Muscle layer of duodenum (tissue), 2 donors: Measurements from ENCODE around the gene MED7.

Experiments used
- H3K27ac ChIP-seq: one replicate; pipeline ENCODE4 v1.7.0; 2013; ENCODE audit warnings: mild to moderate bottlenecking, low read length
- H3K27me3 ChIP-seq: one replicate; pipeline ENCODE4 v1.7.0; 2013; ENCODE audit warnings: low read depth, mild to moderate bottlenecking, control low read depth, low read length
- H3K36me3 ChIP-seq, 2 donors: one replicate each; pipeline ENCODE4 v1.7.0; 2013; ENCODE audit warnings: low read length in 2 of 2, control low read depth in 1 of 2, mild to moderate bottlenecking in 1 of 2; ENCODE audit not compliant: insufficient read depth in 2 of 2, control insufficient read depth in 1 of 2
- H3K4me1 ChIP-seq, 2 donors: one replicate each; pipeline ENCODE4 v1.7.0; 2013; ENCODE audit warnings: low read length in 2 of 2, mild to moderate bottlenecking in 2 of 2, control low read depth in 1 of 2, moderate library complexity in 1 of 2; ENCODE audit not compliant: insufficient read depth in 2 of 2, control insufficient read depth in 1 of 2
- H3K4me3 ChIP-seq, 2 donors: one replicate each; pipeline ENCODE4 v1.7.0; 2013; ENCODE audit warnings: low read length in 2 of 2, low read depth in 1 of 2, mild to moderate bottlenecking in 1 of 2
- H3K9me3 ChIP-seq, 2 donors: one replicate each; pipeline ENCODE4 v1.7.0; 2013; ENCODE audit warnings: low read length in 2 of 2, control low read depth in 1 of 2, mild to moderate bottlenecking in 1 of 2; ENCODE audit not compliant: control insufficient read depth in 1 of 2
- donor health status: healthy.

The MED7 gene

DNA sequence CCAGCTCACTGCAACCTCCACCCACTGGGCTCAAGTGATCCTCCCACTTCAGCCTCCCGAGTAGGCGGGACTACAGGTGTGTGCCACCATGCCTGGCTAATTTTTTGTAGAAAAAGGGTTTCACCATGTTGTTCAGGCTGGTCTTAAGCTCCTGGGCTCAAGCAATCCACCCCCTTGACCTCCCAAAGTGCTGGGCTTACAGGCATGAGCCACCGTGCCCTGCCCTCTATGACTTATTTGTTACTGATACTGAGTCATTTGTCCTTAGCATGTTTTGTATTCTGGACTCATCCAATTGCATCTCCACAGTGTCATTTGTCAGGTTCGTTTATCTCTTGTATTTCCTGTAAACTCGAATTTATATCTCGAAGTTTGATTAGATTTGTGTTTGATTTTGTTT lies 35.3 kb upstream of the MED7 start:
- H3K27me3 ChIP-seq: no peaks in the 10 kb centered on the region
- no peaks in the 10 kb centered on the region for H3K36me3 ChIP-seq
- no peak overlapping the region for H3K27ac ChIP-seq
- H3K4me1 ChIP-seq: no peaks in the 10 kb centered on the region
- no peaks in the 10 kb centered on the region for H3K9me3 ChIP-seq
- H3K4me3 ChIP-seq: no peak overlapping the region

GRCh38 chr5:157175071-157175612 lies 32.5 kb upstream of the MED7 start:
- Histone ChIP-seq H3K27me3 (no peaks in the 10 kb centered on the region), H3K9me3 (no peaks in the 10 kb centered on the region), H3K36me3 (no peaks in the 10 kb centered on the region), H3K27ac (no peak overlapping the region), H3K4me3 (no peak overlapping the region), H3K4me1 (no peaks in the 10 kb centered on the region)

DNA sequence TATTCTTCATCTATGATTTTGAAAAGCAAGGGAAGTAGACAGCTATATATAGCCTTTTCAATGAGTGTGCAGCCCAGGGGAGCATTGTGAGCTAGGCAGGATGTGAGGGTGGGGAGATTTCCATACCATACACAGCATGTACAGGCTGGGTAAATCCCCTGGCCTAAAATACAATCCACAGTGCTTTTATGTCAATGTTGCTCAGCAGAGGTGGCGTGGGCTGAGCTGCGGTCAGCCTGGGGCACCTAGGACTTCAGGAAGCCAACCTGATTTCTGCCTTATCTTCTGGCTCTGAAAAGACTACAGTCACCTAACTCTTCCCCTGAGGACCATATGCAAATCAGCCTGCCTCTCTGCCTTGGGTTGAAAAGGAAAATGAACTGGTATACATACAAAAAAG lies 29.7 kb upstream of the MED7 start:
- H3K4me1 ChIP-seq: no peaks in the 10 kb centered on the region
- H3K9me3 ChIP-seq: no peaks in the 10 kb centered on the region
- H3K4me3 ChIP-seq: no peak overlapping the region
- no peaks in the 10 kb centered on the region for H3K27me3 ChIP-seq
- no peaks in the 10 kb centered on the region for H3K36me3 ChIP-seq
- no peak overlapping the region for H3K27ac ChIP-seq

GRCh38 chr5:157168286-157168685 lies 25.6 kb upstream of the MED7 start:
- H3K4me1 ChIP-seq: no peaks in the 10 kb centered on the region
- no peaks in the 10 kb centered on the region for H3K36me3 ChIP-seq
- H3K4me3 ChIP-seq: no peak overlapping the region

DNA sequence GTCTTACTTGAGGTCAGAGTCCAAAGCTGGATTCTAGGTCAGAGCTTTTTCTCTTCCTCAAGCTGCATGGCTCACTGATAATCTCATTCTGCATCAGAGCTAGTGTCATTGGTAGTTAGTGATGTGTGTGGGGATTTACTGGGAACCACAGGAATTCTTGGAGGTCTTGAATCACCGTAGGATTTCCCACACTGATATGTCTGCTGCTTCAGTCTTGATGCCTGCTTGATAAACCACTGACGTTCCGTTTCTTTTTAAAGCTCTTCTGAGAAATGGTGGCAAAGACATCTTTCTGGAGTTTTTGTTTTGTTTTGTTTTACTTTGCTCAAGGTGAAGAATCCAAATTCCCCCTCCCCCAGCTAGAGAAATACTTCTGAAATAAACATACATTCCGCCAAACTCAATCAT lies 24.6 kb upstream of the MED7 start:
- no peaks in the 10 kb centered on the region for H3K4me1 ChIP-seq
- H3K27ac ChIP-seq: no peak overlapping the region
- H3K4me3 ChIP-seq: no peak overlapping the region
- H3K36me3 ChIP-seq: no peaks in the 10 kb centered on the region
- H3K27me3 ChIP-seq: no peaks in the 10 kb centered on the region
- no peaks in the 10 kb centered on the region for H3K9me3 ChIP-seq

More at GRCh38 chr5:157168286-157168685, 25.6 kb upstream of the MED7 start:
- Histone ChIP-seq H3K27ac (no peak overlapping the region), H3K27me3 (no peaks in the 10 kb centered on the region), H3K9me3 (no peaks in the 10 kb centered on the region)

DNA sequence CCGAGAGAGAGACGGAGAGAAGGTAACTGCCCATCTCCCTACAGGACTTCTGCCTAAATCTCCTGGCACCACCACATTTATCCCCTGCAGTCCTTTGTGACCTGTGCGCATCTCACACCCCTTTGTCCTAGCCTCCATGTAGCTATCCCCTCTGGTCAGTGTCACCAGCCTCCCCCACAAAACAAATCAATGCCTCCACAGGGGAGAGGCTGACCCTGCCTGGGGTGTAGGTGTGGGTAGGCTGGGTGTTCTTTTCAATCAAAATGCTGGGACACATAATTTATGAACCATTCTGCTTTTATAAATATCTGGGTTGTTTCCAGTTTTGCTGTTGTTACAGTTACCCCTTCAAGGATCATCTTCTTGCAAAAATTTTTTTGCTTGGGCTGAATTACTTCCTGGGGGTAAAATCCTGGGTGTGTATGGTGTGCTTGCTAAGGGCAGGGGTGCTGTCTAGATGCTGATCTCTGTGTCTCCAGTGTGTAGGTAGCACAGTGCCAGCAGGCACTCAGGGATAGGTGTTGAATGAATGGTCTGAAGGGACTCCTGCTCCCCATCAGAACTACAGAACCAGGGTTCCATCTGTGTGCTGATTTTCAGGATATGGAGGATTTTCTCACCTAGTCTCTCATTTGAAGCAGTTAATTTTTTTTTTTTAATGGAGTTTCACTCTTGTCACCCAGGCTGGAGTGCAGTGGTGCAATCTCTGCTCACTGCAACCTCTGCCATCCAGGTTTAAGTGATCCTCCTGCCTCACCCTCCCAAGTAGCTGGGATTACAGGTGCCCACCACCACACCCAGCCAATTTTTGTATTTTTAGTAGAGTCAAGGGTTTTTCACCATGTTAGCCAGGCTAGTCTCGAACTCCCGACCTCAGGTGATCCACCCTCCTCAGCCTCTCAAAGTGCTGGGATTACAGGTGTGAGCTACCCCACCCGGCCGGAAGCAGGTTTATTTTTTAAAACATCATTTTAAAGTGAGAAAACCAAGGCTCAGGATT lies 23.8 kb upstream of the MED7 start, which contains the start of gene GARIN3:
Gene GARIN3, minus strand, starts transcription at position 51 of the 1,000 bp plus-strand sequence. CDS start 96 bp downstream, outside the sequence.
- no peaks in the 10 kb centered on the region for H3K27me3 ChIP-seq
- no peaks in the 10 kb centered on the region for H3K4me1 ChIP-seq
- H3K9me3 ChIP-seq: no peaks in the 10 kb centered on the region
- H3K27ac ChIP-seq: no peak within 1 kb of the TSS
- no peak within 1 kb of the TSS for H3K4me3 ChIP-seq
- H3K36me3 ChIP-seq: no peaks in the 10 kb centered on the region

- Histone ChIP-seq H3K36me3 (no peaks in the 10 kb centered on the region), H3K4me1 (no peaks in the 10 kb centered on the region)
Observed at GRCh38 chr5:157165668-157166067, 23.0 kb upstream of the MED7 start.

DNA sequence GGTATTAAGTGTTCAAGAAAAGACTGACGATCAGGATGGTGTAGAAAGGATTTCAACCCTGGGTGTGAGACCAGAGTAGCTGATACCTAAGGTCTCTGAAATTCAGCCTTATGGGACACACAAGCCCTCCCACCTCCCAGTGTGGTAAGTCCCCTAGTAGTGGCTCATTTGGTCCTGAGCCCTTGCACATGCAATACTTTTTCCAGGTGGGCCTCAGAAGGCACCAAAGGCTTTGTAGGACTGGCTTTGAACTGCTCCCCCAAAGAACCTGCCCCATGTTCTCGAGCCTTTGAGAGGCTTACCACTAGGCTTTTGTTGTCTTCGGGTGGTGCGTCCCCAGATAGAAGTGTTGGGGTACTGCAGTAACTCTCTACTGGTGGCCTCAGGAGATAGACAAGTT lies 22.6 kb upstream of the MED7 start:
- no peaks in the 10 kb centered on the region for H3K4me1 ChIP-seq
- no peaks in the 10 kb centered on the region for H3K27me3 ChIP-seq
- H3K9me3 ChIP-seq: no peaks in the 10 kb centered on the region
- no peaks in the 10 kb centered on the region for H3K36me3 ChIP-seq
- no peak overlapping the region for H3K27ac ChIP-seq
- H3K4me3 ChIP-seq: no peak overlapping the region

More at GRCh38 chr5:157165668-157166067, 23.0 kb upstream of the MED7 start:
- Histone ChIP-seq H3K27me3 (no peaks in the 10 kb centered on the region), H3K27ac (no peak overlapping the region), H3K4me3 (no peak overlapping the region), H3K9me3 (no peaks in the 10 kb centered on the region)

DNA sequence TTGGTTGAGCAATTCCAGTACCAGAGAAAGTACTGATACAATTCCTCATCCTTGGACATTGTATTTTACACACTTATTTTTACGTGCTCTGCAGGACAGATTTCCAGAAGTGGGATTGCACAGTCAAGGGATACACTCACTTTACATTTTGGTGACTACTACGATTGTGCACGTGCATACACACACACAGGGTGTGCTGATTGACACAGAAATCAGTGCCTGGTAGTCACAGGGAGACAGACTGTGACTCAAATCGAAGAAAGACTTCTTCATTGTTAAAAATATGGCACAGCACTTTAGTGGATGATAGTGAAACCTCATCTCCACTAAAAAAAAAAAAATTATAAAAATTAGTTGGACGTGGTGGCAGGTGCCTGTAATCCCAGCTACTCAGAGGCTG lies 21.9 kb upstream of the MED7 start:
- no peak overlapping the region for H3K27ac ChIP-seq

GRCh38 chr5:157162919-157163510 lies 20.4 kb upstream of the MED7 start:
- H3K27ac ChIP-seq: no peak overlapping the region
- no peaks in the 10 kb centered on the region for H3K4me1 ChIP-seq
- H3K4me3 ChIP-seq: no peak overlapping the region
- H3K36me3 ChIP-seq: no peaks in the 10 kb centered on the region
- no peaks in the 10 kb centered on the region for H3K27me3 ChIP-seq
- no peaks in the 10 kb centered on the region for H3K9me3 ChIP-seq

More for the DNA sequence above, 21.9 kb upstream of the MED7 start:
- no peaks in the 10 kb centered on the region for H3K9me3 ChIP-seq
- no peaks in the 10 kb centered on the region for H3K4me1 ChIP-seq
- H3K4me3 ChIP-seq: no peak overlapping the region
- no peaks in the 10 kb centered on the region for H3K27me3 ChIP-seq
- H3K36me3 ChIP-seq: no peaks in the 10 kb centered on the region

- H3K27ac ChIP-seq: no peak overlapping the region
- no peaks in the 10 kb centered on the region for H3K4me1 ChIP-seq
- no peaks in the 10 kb centered on the region for H3K27me3 ChIP-seq
- no peaks in the 10 kb centered on the region for H3K9me3 ChIP-seq
- no peak overlapping the region for H3K4me3 ChIP-seq
- H3K36me3 ChIP-seq: no peaks in the 10 kb centered on the region
Observed at GRCh38 chr5:157161996-157162395, 19.3 kb upstream of the MED7 start.
